Stimulated activated CD4-positive, alpha-beta T cell treated with anti-CD3 and anti-CD28 coated beads, TNF-alpha, amount 100 ng/mL, for 1 hour (primary cell): ENCODE results near the gene EML4.

Experiments used
- DNase-seq, 3 donors: peaks; one replicate each; pipeline ENCODE4 v3.0.0-alpha.2; 2020; ENCODE audit warnings: low read depth in 3 of 3, low spot score in 1 of 3

Gene EML4

DNA sequence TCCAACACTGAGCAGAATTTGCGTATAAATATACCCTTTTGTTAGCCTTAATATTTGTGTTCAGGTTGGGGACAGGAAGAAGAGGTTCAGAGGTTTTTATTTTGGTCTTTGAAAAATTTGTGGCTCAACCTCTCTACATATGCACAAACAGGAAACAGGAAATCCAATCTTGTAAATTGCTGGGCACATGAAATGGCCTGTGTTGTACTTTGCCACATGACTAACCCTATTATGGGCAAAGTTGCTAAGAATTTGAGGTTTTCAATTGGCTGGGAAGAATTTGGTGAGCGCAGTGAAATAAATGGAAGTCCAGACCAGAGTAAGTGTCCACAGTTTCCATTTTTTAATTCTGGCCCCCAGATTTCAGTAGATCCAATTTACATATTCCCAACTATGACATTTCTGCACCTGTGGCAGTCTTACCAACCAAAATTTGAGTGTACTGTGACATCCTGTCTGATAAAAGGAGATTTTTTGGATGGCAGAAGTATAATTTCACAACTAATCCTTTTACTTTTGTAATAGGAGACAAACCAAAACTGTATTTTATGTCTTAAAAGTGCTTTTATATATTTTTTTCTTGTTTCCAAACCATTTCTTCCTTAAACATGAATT lies 128.3 kb downstream of the EML4 start:
- DNase-seq: no peak

DNA sequence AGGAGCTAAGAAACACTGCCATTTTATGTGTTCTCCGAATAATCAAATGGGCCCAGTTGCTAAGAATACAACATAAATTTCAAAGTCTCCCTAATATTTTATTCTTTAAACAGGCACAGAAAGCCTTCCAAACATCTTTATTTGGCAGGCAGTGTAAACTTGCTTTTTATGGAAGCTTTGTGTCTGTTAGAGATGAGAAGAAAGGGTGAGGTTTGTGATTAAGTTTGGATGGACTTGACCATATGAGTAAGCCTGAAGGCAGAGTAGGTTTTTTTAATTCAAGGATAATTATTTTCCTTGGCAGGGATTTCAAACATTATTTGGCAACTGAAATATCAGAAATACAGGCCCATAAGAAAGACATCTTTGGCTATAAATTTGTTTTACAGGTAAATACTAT lies 129.0 kb downstream of the EML4 start:
- DNase-seq: no peak

GRCh38 chr2:42298996-42299754 lies 130.0 kb downstream of the EML4 start:
- no peak for DNase-seq

DNA sequence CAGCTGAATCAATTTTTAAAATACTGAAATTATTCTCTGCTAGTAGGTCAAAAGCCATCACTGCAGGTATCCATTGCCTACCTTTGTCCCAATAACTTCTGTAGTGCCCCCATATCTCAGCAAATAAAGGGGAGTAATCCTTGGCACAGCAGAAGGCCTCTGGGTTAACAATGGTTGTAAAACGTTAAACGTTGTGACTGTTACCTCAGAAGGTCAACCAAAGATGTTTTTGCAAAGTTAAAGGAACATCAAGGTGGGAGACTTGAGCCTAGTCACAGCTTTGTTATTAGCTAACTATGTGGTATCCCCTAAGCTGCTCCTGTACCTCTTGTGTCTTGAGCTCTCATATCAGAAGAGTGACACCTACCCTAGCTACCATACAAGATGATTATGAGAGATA lies 131.4 kb downstream of the EML4 start:
- no peak for DNase-seq

- DNase-seq: no peak
These were observed 134.1 kb downstream of the EML4 start for GRCh38 chr2:42303252-42303651.

DNA sequence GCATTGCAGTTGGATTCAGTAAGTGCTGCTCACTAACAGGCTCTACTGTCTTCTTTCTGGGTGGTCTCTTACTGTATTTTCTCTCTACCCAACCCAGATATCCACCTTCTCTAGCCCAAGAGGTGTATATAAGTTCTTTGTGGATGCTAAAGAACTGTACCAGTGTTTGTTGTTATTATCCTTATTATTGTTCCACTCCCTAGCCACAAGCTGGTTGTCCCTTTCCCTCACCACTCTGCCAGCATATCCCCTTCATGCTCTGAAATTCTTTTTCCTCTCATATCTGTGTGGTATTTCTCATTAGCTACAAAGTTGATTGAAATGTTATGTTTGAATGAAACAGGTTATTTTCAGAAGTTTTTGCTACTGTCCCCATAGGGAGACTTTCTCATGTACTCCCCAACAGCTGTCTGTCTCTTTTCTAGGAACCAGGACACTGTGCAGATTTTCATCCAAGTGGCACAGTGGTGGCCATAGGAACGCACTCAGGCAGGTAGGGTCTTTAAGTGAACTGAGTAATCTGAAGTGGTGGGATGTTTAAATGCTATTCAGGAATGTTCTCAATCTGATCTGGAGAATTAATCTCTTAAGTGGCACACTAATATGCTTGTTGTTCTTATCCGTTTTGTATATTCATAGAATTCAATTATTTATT lies 135.0 kb downstream of the EML4 start:
- no peak for DNase-seq

- DNase-seq: no peak
These were observed 138.0 kb downstream of the EML4 start for GRCh38 chr2:42307180-42307579.

GRCh38 chr2:42309366-42309765 lies 140.2 kb downstream of the EML4 start:
- DNase-seq: no peak

GRCh38 chr2:42310007-42310515 lies 140.9 kb downstream of the EML4 start:
- DNase-seq: no peak

GRCh38 chr2:42312106-42312505 lies 143.0 kb downstream of the EML4 start:
- no peak for DNase-seq

DNA sequence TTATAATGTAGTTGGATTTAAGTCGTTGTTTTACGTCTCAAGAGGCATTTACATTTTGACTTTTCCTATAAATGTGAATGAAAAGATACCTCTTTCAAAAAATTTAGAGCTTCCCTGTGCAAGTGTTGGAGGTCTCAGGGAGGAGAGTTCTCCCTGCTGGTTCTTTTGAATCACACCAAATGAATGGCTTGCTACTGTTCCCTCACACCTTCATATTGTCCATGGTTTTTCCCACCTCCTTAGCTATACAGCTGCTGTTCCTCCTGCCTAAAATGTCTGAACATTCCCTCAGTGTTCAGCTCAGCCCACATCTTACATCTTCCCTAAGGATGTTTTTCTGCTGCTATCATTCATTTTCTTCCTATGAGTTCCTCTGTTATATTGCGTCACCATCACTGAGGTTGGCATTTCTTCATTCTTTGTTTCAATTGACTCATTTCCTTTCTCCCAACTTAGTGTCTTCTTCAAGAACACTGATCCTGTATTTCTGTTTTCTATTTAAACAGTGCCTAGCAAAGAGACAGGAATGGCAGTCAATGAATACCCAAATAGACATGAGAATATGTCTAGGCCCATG lies 145.8 kb downstream of the EML4 start:
- DNase-seq: no peak

DNA sequence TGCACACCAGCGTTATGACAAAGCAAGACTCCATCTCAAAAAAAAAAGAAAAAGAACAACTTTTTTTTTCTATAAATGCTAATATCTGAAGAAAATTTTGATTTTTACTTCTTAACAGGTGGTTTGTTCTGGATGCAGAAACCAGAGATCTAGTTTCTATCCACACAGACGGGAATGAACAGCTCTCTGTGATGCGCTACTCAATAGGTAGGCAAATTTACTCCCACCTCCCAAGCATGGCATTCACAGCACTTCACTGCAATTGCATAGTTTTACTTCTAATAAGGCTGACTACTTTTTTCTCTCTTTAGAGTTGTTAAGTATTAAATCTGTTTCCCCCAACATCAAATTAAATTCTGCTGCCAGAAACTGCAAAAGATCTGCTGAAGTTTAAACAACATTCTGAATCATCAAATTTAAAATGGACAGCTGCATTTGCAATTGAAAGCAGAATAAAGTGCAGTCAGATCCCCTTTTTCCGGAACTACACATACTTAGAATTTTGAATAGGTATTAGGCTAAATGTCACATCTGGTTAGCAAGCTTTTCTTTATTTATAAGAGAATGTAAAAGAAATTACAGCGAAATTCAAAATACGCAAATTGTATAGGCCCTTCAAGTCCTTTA lies 146.8 kb downstream of the EML4 start:
- no peak for DNase-seq

GRCh38 chr2:42316910-42317309 lies 147.8 kb downstream of the EML4 start:
- no peak for DNase-seq

DNA sequence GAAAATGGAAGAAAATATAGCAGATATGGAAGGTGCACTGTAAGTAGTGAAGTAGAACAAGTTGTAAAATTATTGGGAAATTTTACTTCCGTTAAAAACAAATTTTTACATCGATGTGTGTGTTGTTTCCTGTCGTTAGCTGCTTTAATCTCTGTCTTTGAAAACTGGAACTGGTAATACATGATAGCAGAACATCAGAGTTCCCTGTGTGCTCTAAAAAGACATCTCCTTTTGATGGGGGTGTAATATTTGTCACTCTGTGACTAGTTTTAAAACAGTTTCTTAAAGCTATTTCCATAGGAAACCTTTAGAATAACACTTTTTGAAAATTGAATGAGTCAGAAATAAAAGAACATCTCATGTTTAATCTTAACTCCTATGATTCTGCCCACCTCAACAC lies 148.3 kb downstream of the EML4 start:
- no peak for DNase-seq

DNA sequence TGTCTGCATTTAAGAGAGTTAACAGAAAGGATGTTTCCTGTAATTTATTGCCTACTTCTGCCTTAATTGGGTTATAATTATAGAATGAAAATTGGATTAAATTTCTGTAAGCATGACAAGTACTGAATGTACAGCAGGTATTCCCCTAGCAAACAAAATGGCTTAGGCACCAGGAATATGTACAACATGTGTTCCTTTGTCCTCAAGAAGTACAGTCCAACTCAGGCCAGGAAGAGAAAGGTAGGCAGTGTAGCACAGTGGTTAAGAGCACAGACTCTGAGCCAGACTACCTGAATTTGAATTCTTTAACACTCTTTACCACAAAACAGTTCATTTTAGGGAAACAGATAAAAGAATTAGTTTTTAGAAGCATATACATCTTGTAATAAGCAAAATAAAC lies 148.8 kb downstream of the EML4 start:
- no peak for DNase-seq

DNA sequence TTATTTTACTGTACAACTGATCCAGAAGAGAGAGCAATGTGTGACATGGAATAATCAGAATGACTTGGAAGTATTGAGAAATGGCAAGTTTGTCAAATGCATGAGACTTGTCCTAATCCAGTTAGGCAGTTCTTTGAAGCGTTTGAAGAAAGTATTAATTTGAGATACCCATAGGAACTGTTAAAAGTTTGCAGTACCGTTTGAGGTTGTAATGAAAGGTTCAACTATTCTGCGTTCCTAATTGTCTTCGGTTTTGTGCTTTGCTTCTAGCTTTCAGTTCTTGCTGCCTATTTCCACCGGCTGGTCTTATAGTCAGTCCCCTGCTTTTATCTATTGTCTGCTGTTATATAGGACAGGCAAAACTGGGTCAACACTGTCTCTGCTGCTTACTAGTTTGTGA lies 150.1 kb downstream of the EML4 start:
- DNase-seq: no peak

GRCh38 chr2:42321452-42322064 lies 152.4 kb downstream of the EML4 start:
- DNase-seq: no peak

- DNase-seq: no peak
These were observed 155.1 kb downstream of the EML4 start for GRCh38 chr2:42324244-42324643.

GRCh38 chr2:42324949-42325348 lies 155.8 kb downstream of the EML4 start:
- DNase-seq: no peak

DNA sequence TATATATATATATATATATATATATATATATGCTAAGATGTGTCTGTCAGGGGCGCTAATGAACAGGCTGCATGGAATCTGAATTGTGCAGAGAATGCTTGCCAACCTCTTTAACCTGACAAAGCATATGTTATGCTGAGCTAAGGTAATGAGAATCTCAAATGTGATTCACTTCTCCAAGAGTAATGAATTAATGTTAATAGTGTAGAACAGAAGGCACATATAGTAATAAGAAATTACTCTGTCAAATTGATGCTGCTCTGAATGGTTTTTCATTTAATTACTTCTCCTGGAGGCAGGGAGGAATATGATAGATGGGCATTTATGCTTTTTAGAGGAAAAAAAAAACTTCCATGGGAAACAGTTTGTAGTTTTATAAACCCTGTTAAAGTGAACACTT lies 156.5 kb downstream of the EML4 start:
- DNase-seq: no peak

- DNase-seq: no peak
These were observed 158.0 kb downstream of the EML4 start for GRCh38 chr2:42327125-42327524.
